Measurements from ENCODE around the gene MATCAP1.

Gene MATCAP1

GRCh38 chr16:67155295-67156142, 28.2 kb downstream of the MATCAP1 start:
- DNase-seq = no peak

- no peak for DNase-seq
Observed at GRCh38 chr16:67154578-67155294, 29.0 kb downstream of the MATCAP1 start.

- no peak for DNase-seq
Observed at GRCh38 chr16:67151431-67152097, 32.2 kb downstream of the MATCAP1 start.

- no peak for DNase-seq
Observed at GRCh38 chr16:67150833-67151396, 32.8 kb downstream of the MATCAP1 start, which contains the start of gene B3GNT9. Gene B3GNT9 (minus strand): TSS chr16:67150998. CDS start chr16:67150485, 513 bp downstream.

- DNase-seq = no peak
Observed at GRCh38 chr16:67150047-67150832, 33.5 kb downstream of the MATCAP1 start.

GRCh38 chr16:67149276-67150046, 34.3 kb downstream of the MATCAP1 start:
- no peak for DNase-seq

- no peak for DNase-seq
Observed at GRCh38 chr16:67148656-67149275, 35.0 kb downstream of the MATCAP1 start.

- no peak for DNase-seq
Observed at GRCh38 chr16:67148221-67148620, 35.5 kb downstream of the MATCAP1 start.

- DNase-seq = no peak
Observed at GRCh38 chr16:67147437-67148140, 36.2 kb downstream of the MATCAP1 start.

GRCh38 chr16:67146523-67147357, 37.0 kb downstream of the MATCAP1 start:
- DNase-seq = no peak

GRCh38 chr16:67145746-67146145, 38.0 kb downstream of the MATCAP1 start:
- no peak for DNase-seq

GRCh38 chr16:67144943-67145342, 38.8 kb downstream of the MATCAP1 start:
- DNase-seq = no peak

GRCh38 chr16:67142342-67142741, 41.4 kb downstream of the MATCAP1 start:
- no peak for DNase-seq

GRCh38 chr16:67141391-67141790, 42.4 kb downstream of the MATCAP1 start:
- no peak for DNase-seq

GRCh38 chr16:67137605-67138004, 46.2 kb downstream of the MATCAP1 start:
- no peak for DNase-seq

- DNase-seq = no peak
Observed at GRCh38 chr16:67129422-67129821, 54.3 kb downstream of the MATCAP1 start.

- no peak for DNase-seq
Observed at GRCh38 chr16:67128887-67129286, 54.9 kb downstream of the MATCAP1 start.

- DNase-seq = no peak
Observed at GRCh38 chr16:67128417-67128816, 55.3 kb downstream of the MATCAP1 start.
